Endodermal cell (in vitro differentiated cells): ENCODE data around the gene AHRR. TPM values are rescaled to one million over a fixed set of nuclear protein-coding genes. Genes with fewer than 3 reads are reported as not detected.

Experiments used
- DNase-seq: peaks from one replicate; pipeline ENCODE4 v3.0.0-alpha.2; 2017
- H3K27ac ChIP-seq: 2 replicates; pipeline ENCODE4 v1.5.1; 2013; ENCODE audit warnings: mild to moderate bottlenecking, low read depth, low read length, moderate library complexity
- H3K27me3 ChIP-seq: 2 replicates; pipeline ENCODE4 v1.6.1; 2013; ENCODE audit warnings: mild to moderate bottlenecking, low read length, moderate library complexity; ENCODE audit not compliant: insufficient read depth, control insufficient read depth, poor library complexity, severe bottlenecking
- H3K36me3 ChIP-seq: 2 replicates; pipeline ENCODE4 v1.7.0; 2013; ENCODE audit warnings: mild to moderate bottlenecking, low read length, moderate library complexity; ENCODE audit not compliant: control insufficient read depth, insufficient read depth
- H3K4me1 ChIP-seq: one replicate; pipeline ENCODE4 v1.7.0; 2013; ENCODE audit warnings: low read length; ENCODE audit not compliant: control insufficient read depth, insufficient read depth
- H3K4me3 ChIP-seq: 2 replicates; pipeline ENCODE4 v1.5.1; 2013; ENCODE audit warnings: mild to moderate bottlenecking, low read length, moderate library complexity
- H3K9ac ChIP-seq: 2 replicates; pipeline ENCODE4 v1.6.1; 2013; ENCODE audit warnings: mild to moderate bottlenecking, low read length, moderate library complexity; ENCODE audit not compliant: poor library complexity, severe bottlenecking; ENCODE audit errors: extremely low read depth
- H3K9me3 ChIP-seq: 2 replicates; pipeline ENCODE4 v1.6.1; 2013; ENCODE audit warnings: mild to moderate bottlenecking, low read length, moderate library complexity; ENCODE audit not compliant: control insufficient read depth
- H3K27ac Mint-ChIP-seq: 2 replicates; pipeline ENCODE4 v1.8.0; 2020; ENCODE audit warnings: mixed read lengths
- H3K27me3 Mint-ChIP-seq: 2 replicates; pipeline ENCODE4 v1.8.0; 2021; ENCODE audit warnings: mild to moderate bottlenecking, mixed read lengths; ENCODE audit not compliant: insufficient read depth
- H3K36me3 Mint-ChIP-seq: 2 replicates; pipeline ENCODE4 v1.8.0; 2020; ENCODE audit warnings: low read depth, mixed read lengths
- H3K4me1 Mint-ChIP-seq: 2 replicates; pipeline ENCODE4 v1.8.0; 2020; ENCODE audit warnings: mixed read lengths
- H3K4me3 Mint-ChIP-seq: 2 replicates; pipeline ENCODE4 v1.8.0; 2020; ENCODE audit warnings: mild to moderate bottlenecking, moderate library complexity, mixed read lengths
- H3K9me3 Mint-ChIP-seq: 2 replicates; pipeline ENCODE4 v1.8.0; 2020; ENCODE audit warnings: mild to moderate bottlenecking, mixed read lengths
- WGBS, 2 experiments: methylation state at CpG; one replicate each; pipeline versions ENCODE4 v1.1.5 to v1.1.7; 2013; ENCODE audit warnings: missing lambda C conversion rate in 2 of 2, mixed read lengths in 1 of 2; ENCODE audit not compliant: insufficient coverage in 1 of 2, insufficient read length in 1 of 2; 5-methylcytosine and 5-hydroxymethylcytosine counted together
- total RNA-seq, 2 donors: library from RNA; stranded (reverse); fragmentation: NEBNext Ultra II Directional in 1 of 2; extraction: Animal tissue kit (Norgen Biotek cat#: 25700) in 1 of 2; gene quantifications; 2 replicates in 1 of 2; 3 replicates in 1 of 2; pipeline ENCODE4 v1.2.1, GENCODE V29; 2021
- TF ChIP-seq, protein P1 (sequence below): fragments of 200-600 bp; sonication (generic); conservative IDR thresholded peaks from 2 replicates; pipeline ENCODE4 v1.5.0; 2021; ENCODE audit warnings: antibody characterized with exemption, mild to moderate bottlenecking

Gene AHRR
- total RNA-seq, 2 donors from 2014 or later = 1.4 to 2.0 TPM

DNA sequence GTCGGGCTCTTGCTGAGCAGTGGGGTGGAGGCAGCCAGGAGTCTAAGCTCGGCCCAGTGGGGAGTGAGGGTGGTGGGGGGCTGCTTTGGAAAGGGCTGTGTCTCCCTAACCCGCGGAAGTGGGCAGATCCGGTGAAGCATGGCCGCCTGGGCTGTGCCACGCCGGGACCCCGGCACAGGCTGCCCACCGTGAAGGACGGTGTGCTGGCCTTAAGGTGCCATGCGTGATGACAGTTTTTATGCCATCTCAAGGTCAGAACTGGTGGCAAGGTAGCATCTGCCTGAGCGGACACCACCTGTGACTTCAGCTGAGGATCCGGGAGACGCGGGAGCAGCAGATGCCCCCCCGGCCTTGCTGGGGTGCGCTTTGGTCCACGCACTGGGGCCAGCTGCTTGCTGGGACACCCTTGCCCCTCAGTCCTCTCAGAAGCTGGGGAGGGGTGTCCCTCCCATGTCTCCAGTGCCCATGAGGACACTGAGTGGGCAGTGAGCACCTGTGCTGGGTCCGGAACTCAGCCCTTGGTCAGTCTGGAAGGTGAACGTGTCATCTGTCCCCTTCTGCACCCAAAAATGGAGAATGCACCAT lies 53.9 kb downstream of the AHRR start:
- Mint-ChIP-seq H3K27ac (no peak overlapping the region), H3K4me3 (no peak overlapping the region), H3K27me3 (peaks cover 14% of the 10 kb centered on the region), H3K36me3 (no peaks in the 10 kb centered on the region), H3K9me3 (no peaks in the 10 kb centered on the region), H3K4me1 (no peaks in the 10 kb centered on the region)
- H3K9me3 ChIP-seq = no peaks in the 10 kb centered on the region
- no peak overlapping the region for H3K4me3 ChIP-seq
- peaks cover 37% of the 10 kb centered on the region for H3K27me3 ChIP-seq
- TF ChIP-seq, protein P1, sequence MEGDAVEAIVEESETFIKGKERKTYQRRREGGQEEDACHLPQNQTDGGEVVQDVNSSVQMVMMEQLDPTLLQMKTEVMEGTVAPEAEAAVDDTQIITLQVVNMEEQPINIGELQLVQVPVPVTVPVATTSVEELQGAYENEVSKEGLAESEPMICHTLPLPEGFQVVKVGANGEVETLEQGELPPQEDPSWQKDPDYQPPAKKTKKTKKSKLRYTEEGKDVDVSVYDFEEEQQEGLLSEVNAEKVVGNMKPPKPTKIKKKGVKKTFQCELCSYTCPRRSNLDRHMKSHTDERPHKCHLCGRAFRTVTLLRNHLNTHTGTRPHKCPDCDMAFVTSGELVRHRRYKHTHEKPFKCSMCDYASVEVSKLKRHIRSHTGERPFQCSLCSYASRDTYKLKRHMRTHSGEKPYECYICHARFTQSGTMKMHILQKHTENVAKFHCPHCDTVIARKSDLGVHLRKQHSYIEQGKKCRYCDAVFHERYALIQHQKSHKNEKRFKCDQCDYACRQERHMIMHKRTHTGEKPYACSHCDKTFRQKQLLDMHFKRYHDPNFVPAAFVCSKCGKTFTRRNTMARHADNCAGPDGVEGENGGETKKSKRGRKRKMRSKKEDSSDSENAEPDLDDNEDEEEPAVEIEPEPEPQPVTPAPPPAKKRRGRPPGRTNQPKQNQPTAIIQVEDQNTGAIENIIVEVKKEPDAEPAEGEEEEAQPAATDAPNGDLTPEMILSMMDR = no peak
- DNase-seq = peak; percentile 39
- no peak overlapping the region for H3K9ac ChIP-seq
- H3K4me1 ChIP-seq = no peaks in the 10 kb centered on the region
- no peak overlapping the region for H3K27ac ChIP-seq
- WGBS, 2 experiments = 90 to 97% methylated on average over 19 to 21 of the region's 21 CpGs
- H3K36me3 ChIP-seq = no peaks in the 10 kb centered on the region

DNA sequence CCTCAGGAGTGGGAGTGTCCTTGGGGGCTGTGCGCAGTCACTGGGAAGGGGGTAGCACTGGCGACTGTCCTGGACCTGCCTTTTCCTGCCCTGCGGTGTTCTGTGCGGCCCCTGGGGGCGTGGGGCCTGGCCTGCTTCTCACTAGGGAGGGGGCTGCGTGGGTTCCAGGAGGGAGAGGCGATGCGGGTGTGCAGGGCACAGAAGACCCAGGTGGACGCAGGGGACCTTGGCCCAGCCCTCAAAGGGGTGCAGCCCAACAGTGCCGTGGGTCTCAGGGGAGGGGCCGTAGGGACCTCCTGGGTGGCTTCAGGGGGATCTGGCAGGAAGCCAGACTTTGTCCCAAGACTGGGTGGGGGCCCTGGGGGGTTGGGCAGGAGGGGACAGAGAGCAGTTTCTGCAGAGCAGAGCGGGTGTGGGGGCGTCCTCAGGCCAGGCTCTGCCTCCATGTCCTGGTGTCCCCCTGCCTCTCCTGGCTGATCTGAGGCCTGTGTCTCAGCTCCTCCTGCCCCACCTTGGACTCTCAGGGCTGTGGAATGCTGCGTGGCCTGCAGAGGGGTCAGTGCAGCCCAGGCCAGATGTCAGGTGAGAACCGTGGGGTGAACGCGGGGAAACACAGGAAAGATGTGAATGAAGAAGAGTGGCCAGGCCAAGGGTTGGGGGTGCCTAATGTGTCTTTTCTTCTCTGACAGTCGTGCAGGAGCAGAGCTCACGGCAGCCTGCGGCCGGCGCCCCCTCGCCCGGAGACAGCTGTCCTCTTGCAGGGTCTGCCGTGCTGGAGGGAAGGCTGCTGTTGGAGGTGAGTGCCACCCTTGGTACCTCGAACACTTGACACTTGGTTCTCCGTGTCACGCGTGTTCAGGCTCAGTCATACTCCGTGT lies 54.6 kb downstream of the AHRR start:
- peak; percentile 51 for DNase-seq
- H3K4me1 ChIP-seq = no peaks in the 10 kb centered on the region
- H3K36me3 Mint-ChIP-seq = no peaks in the 10 kb centered on the region
- H3K4me3 Mint-ChIP-seq = no peak overlapping the region
- peaks cover 14% of the 10 kb centered on the region for H3K27me3 Mint-ChIP-seq
- H3K9me3 ChIP-seq = no peaks in the 10 kb centered on the region
- H3K27ac ChIP-seq = no peak overlapping the region
- no peaks in the 10 kb centered on the region for H3K9me3 Mint-ChIP-seq
- H3K4me1 Mint-ChIP-seq = no peaks in the 10 kb centered on the region
- 90 to 94% methylated on average over 16 to 30 of the region's 30 CpGs for WGBS, 2 experiments
- H3K36me3 ChIP-seq = no peaks in the 10 kb centered on the region
- H3K9ac ChIP-seq = no peak overlapping the region
- H3K4me3 ChIP-seq = no peak overlapping the region
- no peak overlapping the region for H3K27ac Mint-ChIP-seq
- TF ChIP-seq, protein P1 = no peak
- H3K27me3 ChIP-seq = peaks cover 37% of the 10 kb centered on the region

DNA sequence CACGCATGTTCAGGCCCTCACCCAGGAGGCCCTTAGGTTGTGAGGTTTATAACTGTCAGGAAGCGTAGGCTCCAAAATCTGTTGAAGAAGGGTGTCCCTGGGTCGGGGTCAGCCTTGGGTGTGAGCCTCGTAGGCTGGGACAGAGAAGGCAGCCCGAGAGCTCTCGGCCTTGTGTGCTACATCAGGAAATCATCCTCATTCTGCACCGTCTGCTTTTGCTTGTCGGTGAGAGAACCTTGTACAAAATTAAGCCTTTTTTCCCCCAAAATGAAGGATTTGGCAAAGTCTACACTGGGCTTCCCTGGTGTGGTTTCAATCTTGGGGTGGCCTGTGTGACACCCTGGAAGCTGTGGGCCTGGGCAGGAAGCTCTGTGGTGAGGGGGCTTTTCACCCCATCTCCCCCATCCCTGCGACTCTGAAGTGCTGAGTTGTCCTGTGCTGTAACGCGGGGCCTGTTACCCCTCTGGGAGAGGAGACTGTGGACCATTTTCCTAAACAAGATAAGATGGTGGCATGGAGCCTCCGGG lies 55.3 kb downstream of the AHRR start:
- 91 to 98% methylated on average over 10 to 12 of the region's 12 CpGs for WGBS, 2 experiments
- no peak for DNase-seq
- Histone ChIP-seq H3K4me1 (no peaks in the 10 kb centered on the region), H3K4me3 (no peak overlapping the region), H3K9me3 (no peaks in the 10 kb centered on the region), H3K36me3 (no peaks in the 10 kb centered on the region), H3K27ac (no peak overlapping the region), H3K9ac (no peak overlapping the region), H3K27me3 (peaks cover 37% of the 10 kb centered on the region)
- Mint-ChIP-seq H3K9me3 (no peaks in the 10 kb centered on the region), H3K27ac (no peak overlapping the region), H3K4me1 (no peaks in the 10 kb centered on the region), H3K4me3 (no peak overlapping the region), H3K27me3 (peaks cover 16% of the 10 kb centered on the region), H3K36me3 (no peaks in the 10 kb centered on the region)
- TF ChIP-seq, protein P1 = no peak
